GM12801 (cell line): ENCODE data around the gene PPP3R1.

Experiments used
- TF ChIP-seq, protein P1 (sequence below): IDR thresholded peaks from one replicate; pipeline ENCODE4 v1.5.1; 2011; ENCODE audit warnings: control low read depth; ENCODE audit not compliant: insufficient read length; ENCODE audit errors: extremely low read depth

The PPP3R1 gene

DNA sequence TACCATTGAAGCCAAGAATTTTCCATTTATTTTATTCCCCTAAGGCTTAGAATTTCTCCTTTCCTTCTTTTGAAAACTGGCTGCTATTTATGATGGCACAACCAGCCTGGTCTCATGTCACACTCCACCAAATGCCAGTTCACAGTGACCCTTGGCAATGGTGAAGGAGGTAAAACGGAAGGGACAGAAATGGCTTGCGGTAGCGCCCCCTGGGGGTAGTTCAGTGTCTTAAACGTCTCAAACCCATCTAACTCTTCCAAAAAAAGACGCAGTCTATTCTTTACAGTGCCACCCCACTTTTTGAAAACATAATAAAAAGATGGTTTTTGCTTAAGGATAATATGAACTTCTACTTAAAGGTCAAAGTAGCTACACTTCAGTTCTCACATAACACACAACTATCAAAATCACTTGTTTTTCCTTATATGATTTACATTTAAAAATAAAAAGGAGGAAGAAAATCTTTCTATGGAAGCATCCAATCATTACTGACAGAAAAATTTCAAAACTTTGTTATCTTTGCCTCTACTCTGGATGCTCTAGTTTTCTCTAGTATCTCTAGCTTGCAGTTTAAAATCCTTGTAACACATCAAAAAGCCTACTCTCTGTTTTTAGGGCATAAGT lies 66.7 kb downstream of the PPP3R1 start:
- TF ChIP-seq, protein P1, sequence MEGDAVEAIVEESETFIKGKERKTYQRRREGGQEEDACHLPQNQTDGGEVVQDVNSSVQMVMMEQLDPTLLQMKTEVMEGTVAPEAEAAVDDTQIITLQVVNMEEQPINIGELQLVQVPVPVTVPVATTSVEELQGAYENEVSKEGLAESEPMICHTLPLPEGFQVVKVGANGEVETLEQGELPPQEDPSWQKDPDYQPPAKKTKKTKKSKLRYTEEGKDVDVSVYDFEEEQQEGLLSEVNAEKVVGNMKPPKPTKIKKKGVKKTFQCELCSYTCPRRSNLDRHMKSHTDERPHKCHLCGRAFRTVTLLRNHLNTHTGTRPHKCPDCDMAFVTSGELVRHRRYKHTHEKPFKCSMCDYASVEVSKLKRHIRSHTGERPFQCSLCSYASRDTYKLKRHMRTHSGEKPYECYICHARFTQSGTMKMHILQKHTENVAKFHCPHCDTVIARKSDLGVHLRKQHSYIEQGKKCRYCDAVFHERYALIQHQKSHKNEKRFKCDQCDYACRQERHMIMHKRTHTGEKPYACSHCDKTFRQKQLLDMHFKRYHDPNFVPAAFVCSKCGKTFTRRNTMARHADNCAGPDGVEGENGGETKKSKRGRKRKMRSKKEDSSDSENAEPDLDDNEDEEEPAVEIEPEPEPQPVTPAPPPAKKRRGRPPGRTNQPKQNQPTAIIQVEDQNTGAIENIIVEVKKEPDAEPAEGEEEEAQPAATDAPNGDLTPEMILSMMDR = no peak

DNA sequence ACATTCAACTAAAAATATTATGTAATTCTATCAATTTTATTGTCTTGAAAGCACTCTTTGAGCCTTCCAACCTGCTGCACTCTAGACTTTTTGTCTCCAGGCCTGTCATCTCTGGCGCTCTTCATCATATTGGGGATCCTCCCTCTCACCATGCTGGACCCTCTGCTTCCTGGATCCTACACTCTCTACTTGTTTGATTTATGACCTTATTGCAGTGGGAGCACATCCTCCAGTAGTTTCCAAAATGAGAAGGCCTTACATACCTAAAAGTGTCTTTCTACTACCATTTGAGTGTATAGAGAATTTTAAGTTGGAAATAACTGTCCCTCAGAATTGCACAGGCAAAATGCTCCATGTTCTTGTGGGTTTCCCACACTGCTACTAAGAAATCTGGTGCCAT lies 69.4 kb downstream of the PPP3R1 start:
- TF ChIP-seq, protein P1 = no peak

DNA sequence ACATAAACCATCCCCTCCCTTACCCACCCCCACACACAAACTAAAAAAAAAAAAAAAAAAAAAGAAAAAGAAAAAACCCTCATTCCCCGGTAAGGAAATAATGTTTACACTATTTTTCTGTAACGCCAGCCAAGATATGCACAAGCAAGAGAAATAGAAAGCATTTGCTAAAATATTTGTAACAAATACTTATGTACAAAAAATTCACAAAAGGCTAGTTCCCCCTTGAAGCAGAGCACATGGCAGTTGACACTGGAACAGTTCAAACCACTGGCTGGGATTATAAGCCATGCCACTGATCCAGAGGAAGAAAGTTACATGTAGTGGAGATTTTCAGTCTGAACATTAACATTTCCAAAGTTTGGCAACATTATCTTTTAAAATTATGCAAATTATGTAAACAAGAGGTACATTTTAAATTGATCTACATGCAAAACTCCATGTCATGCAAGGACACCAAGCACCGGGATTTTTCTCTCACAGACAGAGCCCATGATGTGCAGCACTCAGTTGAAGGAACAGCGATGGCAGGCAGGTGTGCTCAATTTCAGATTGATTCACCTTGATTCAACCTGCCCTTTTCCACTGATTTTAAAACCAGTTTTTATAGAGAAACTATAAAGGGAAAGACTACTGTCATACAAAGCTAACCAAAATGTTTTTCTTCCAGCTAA lies 73.2 kb downstream of the PPP3R1 start:
- TF ChIP-seq, protein P1 = no peak

DNA sequence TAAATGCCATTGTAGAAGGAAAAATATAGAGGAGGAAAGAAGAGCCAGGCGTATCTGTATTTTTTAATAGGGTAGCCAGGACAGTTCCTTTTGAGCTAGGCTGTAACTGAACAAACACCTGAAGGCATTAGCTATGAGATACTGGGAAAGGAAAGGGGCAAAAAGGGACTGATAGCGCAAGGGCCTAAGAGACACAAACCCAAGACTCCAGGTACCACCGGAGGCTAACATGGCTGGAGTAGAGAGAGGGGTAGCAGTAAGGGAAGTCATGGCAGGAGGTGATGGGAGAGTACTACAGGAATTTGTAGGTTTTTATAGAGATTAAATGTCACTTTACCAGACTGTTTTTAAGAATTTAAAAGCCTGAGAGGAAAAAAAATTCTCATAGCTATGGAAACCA lies 73.9 kb downstream of the PPP3R1 start:
- TF ChIP-seq, protein P1 = no peak

DNA sequence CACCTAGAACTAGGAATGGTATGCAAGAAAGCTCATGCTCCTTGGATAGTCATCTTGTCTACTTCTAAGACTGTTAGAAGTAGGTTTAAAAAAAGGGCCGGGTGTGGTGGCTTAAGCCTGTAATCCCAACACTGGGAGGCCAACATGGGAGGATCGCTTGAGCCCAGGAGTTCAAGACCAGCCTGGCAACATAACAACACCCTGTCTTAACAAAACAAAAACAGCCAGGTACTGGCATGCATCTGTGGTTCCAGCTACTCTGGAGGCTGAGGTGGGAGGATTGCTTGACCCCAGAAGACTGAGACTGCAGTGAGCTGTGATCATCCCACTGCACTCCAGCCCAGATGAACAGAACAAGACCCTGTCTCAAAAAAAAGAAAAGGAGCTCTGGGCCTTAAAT lies 74.8 kb downstream of the PPP3R1 start:
- TF ChIP-seq, protein P1 = no peak

DNA sequence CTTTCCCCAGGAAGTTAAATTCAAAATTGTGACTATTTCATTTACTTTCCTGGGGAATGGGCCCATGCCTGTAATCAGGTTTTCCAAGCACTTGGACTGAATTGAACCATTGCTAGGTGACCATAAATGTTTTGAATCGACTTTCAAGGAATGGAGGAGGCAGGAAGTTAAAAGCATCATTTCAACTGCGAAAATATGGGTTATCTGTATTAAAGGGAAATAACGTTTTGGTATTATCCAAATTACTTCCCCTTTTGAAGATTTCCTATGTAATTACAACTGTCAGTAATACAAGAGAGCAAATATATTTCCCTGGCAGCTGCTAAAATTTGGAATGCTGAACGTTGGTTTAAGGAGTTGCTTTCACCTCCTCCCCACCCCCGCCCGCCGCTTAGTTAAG lies 75.7 kb downstream of the PPP3R1 start:
- TF ChIP-seq, protein P1 = no peak

DNA sequence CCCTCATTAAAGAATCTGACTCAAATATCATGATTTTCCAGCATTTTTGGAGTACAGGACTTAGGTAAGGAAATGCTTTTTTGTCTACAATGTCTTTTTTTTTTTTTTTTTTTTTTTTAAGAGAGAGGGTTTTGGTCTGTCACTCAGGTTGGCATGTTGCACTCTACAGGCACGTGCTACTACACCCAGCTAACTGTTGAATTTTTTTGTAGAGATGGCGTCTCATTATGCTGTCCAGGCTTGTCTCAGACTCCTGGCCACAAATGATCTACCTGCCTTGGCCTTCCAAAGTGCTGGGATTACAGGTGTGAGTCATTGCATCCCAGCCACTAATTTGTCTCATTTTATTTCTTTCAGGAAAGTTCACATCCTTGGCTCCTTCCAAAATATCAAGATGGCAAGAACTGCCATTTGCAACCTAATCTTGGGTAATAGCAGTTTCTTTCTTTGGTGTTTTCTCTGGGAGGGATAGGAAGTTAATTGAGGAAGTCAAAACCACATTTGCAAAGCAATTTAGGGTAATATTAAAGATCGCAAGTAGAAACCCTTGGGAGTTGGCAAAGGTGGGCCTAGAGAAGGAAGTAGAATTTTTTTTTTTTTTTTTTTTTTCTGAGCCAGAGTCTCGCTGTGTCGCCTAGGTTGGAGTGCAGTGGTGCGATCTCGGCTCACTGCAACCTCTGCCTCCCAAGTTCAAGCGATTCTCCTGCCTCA lies 79.2 kb downstream of the PPP3R1 start:
- TF ChIP-seq, protein P1 = no peak
